H1 (cell line): ENCODE measurements around the gene VCP. TPM values are rescaled to one million over a fixed set of nuclear protein-coding genes. Genes with fewer than 3 reads are reported as not detected.

Source experiments
- CTCF ChIA-PET: fragments of 300-600 bp; sonication (Branson Sonifier 250); formaldehyde crosslinking; loops from one replicate; lab custom pipeline; 2021; ENCODE audit not compliant: partially characterized antibody; lab: Charles Lee
- POLR2A ChIA-PET: fragments of 300-600 bp; sonication (Branson Sonifier 250); formaldehyde crosslinking; loops from one replicate; lab custom pipeline; 2021; ENCODE audit warnings: inconsistent platforms; ENCODE audit not compliant: partially characterized antibody; lab: Charles Lee
- DNase-seq, 2 experiments: peaks; one replicate each; pipeline versions ENCODE4 v3.0.0 to v3.0.0-alpha.2; 2010 to 2022; ENCODE audit warnings: low spot score in 2 of 2, low read depth in 1 of 2, mixed read lengths in 1 of 2
- FAIRE-seq: peaks from 2 replicates; lab custom pipeline; 2011; peaks lifted over from hg19 to GRCh38; lab: Jason Lieb, UNC
- H2AFZ ChIP-seq: 2 replicates; pipeline ENCODE4 v1.8.1; 2012; ENCODE audit warnings: low read length, inconsistent platforms
- H2AK5ac ChIP-seq: 2 replicates; pipeline ENCODE4 v1.6.1; 2013; ENCODE audit warnings: low read depth, low read length
- H2BK120ac ChIP-seq: replicated peaks from 2 replicates; pipeline ENCODE3; 2013; ENCODE audit warnings: low read depth, low read length, inconsistent platforms
- H2BK12ac ChIP-seq: 2 replicates; pipeline ENCODE4 v1.6.1; 2013; ENCODE audit warnings: low read depth, low read length
- H2BK15ac ChIP-seq: 2 replicates; pipeline ENCODE4 v1.6.1; 2013; ENCODE audit warnings: low read length
- H2BK20ac ChIP-seq: 2 replicates; pipeline ENCODE4 v1.6.1; 2013; ENCODE audit warnings: low read length
- H2BK5ac ChIP-seq: 2 replicates; pipeline ENCODE4 v1.6.1; 2013; ENCODE audit warnings: low read depth, low read length
- H3K14ac ChIP-seq: 2 replicates; pipeline ENCODE4 v1.6.1; 2013; ENCODE audit warnings: inconsistent platforms; ENCODE audit not compliant: insufficient read length
- H3K18ac ChIP-seq: 2 replicates; pipeline ENCODE4 v1.6.1; 2013; ENCODE audit warnings: low read length; ENCODE audit errors: extremely low read depth
- H3K23ac ChIP-seq: 2 replicates; pipeline ENCODE4 v1.6.1; 2013; ENCODE audit warnings: inconsistent platforms; ENCODE audit not compliant: insufficient read length
- H3K23me2 ChIP-seq: 2 replicates; pipeline ENCODE4 v1.6.1; 2013; ENCODE audit warnings: low read depth, low read length
- H3K27ac ChIP-seq: 2 replicates; pipeline ENCODE4 v1.6.1; 2011; ENCODE audit warnings: low read depth, low read length, inconsistent platforms
- H3K27me3 ChIP-seq, 4 experiments: replicated peaks in 1 of 4; 1 replicate in 1 of 4; 2 replicates in 3 of 4; pipeline versions ENCODE4 v1.6.1 to v1.8.1; 2011 to 2013; ENCODE audit warnings: low read length in 3 of 4, mild to moderate bottlenecking in 3 of 4, inconsistent platforms in 2 of 4, mixed read lengths in 2 of 4, moderate library complexity in 1 of 4; ENCODE audit not compliant: control insufficient read depth in 3 of 4, insufficient read depth in 3 of 4; ENCODE audit errors: extremely low read depth in 1 of 4
- H3K36me3 ChIP-seq, 4 experiments: 2 replicates each; pipeline versions ENCODE4 v1.6.1 to v1.8.1; 2011 to 2013; ENCODE audit warnings: mild to moderate bottlenecking in 4 of 4, low read length in 3 of 4, moderate library complexity in 2 of 4, control low read depth in 1 of 4, inconsistent platforms in 1 of 4; ENCODE audit not compliant: insufficient read depth in 4 of 4, control insufficient read depth in 2 of 4
- H3K4ac ChIP-seq: replicated peaks from 2 replicates; pipeline ENCODE3; 2013; ENCODE audit warnings: low read length, low read depth, mixed read lengths, inconsistent platforms; ENCODE audit not compliant: insufficient read length
- H3K4me1 ChIP-seq, 4 experiments: replicated peaks in 1 of 4; 1 replicate in 1 of 4; 2 replicates in 3 of 4; pipeline versions ENCODE4 v1.6.1 to v1.8.1; 2011 to 2013; ENCODE audit warnings: low read length in 3 of 4, inconsistent platforms in 2 of 4, mixed read lengths in 1 of 4; ENCODE audit not compliant: insufficient read depth in 4 of 4, control insufficient read depth in 3 of 4
- H3K4me2 ChIP-seq, 2 experiments: 2 replicates each; pipeline versions ENCODE4 v1.6.1 to v1.8.1; 2011 to 2013; ENCODE audit warnings: low read depth in 2 of 2, low read length in 2 of 2, control low read depth in 1 of 2, inconsistent platforms in 1 of 2, mild to moderate bottlenecking in 1 of 2; ENCODE audit not compliant: insufficient read depth in 1 of 2
- H3K4me3 ChIP-seq, 4 experiments: fragments of 200-600, 300-600 bp in 1 of 4; sonication (generic), shearing (Covaris generic), sonication (Bioruptor Twin) in 1 of 4; 2 replicates each; pipeline versions ENCODE4 v1.5.1 to v1.8.1; 2011 to 2016; ENCODE audit warnings: low read length in 4 of 4, low read depth in 3 of 4, control low read depth in 2 of 4, inconsistent platforms in 2 of 4, mild to moderate bottlenecking in 2 of 4, mixed read lengths in 1 of 4, moderate library complexity in 1 of 4; ENCODE audit not compliant: insufficient read depth in 2 of 4; ENCODE audit errors: extremely low read depth in 1 of 4
- H3K56ac ChIP-seq: replicated peaks from 2 replicates; pipeline ENCODE3; 2013; ENCODE audit warnings: low read depth, mild to moderate bottlenecking, mixed read lengths, low read length, inconsistent platforms; ENCODE audit not compliant: insufficient read length
- H3K79me1 ChIP-seq: 2 replicates; pipeline ENCODE4 v1.6.1; 2013; ENCODE audit warnings: low read depth, low read length, control low read depth
- H3K79me2 ChIP-seq, 2 experiments: 2 replicates each; pipeline versions ENCODE4 v1.6.1 to v1.8.1; 2012 to 2013; ENCODE audit warnings: low read length in 2 of 2, mild to moderate bottlenecking in 2 of 2, inconsistent platforms in 1 of 2; ENCODE audit not compliant: insufficient read depth in 2 of 2, control insufficient read depth in 1 of 2
- H3K9ac ChIP-seq, 4 experiments: replicated peaks in 1 of 4; 1 replicate in 1 of 4; 2 replicates in 3 of 4; pipeline versions ENCODE4 v1.6.1 to v1.8.1; 2011 to 2013; ENCODE audit warnings: low read depth in 3 of 4, low read length in 3 of 4, control low read depth in 2 of 4, mild to moderate bottlenecking in 2 of 4, moderate library complexity in 2 of 4, inconsistent platforms in 1 of 4; ENCODE audit errors: extremely low read depth in 1 of 4
- H3K9me3 ChIP-seq, 2 experiments: 2 replicates each; pipeline versions ENCODE4 v1.6.1 to v1.8.1; 2012 to 2013; ENCODE audit warnings: mild to moderate bottlenecking in 2 of 2, moderate library complexity in 2 of 2, control low read depth in 1 of 2, inconsistent platforms in 1 of 2, low read depth in 1 of 2, low read length in 1 of 2, mixed read lengths in 1 of 2; ENCODE audit not compliant: insufficient read depth in 2 of 2
- H4K20me1 ChIP-seq, 2 experiments: replicated peaks in 1 of 2; 2 replicates each; pipeline versions ENCODE3 to v1.8.1; 2011 to 2013; ENCODE audit warnings: inconsistent platforms in 2 of 2, low read length in 2 of 2, mild to moderate bottlenecking in 1 of 2; ENCODE audit not compliant: insufficient read depth in 2 of 2, control insufficient read depth in 1 of 2
- H4K5ac ChIP-seq: 2 replicates; pipeline ENCODE4 v1.6.1; 2013; ENCODE audit warnings: low read length, low read depth, mixed read lengths, inconsistent platforms; ENCODE audit not compliant: insufficient read length
- H4K8ac ChIP-seq: 2 replicates; pipeline ENCODE4 v1.8.0; 2013; ENCODE audit warnings: mild to moderate bottlenecking, moderate library complexity, low read length, inconsistent platforms; ENCODE audit not compliant: insufficient read depth; ENCODE audit errors: extremely low read depth
- H4K91ac ChIP-seq: replicated peaks from 2 replicates; pipeline ENCODE3; 2013; ENCODE audit warnings: low read length, mixed read lengths, inconsistent platforms; ENCODE audit not compliant: insufficient read length
- BRCA1 ChIP-seq: IDR thresholded peaks from 2 replicates; pipeline ENCODE4 v1.6.1; 2012; ENCODE audit warnings: low read depth, low read length, improper control_type of control experiment
- CHD2 ChIP-seq: IDR thresholded peaks from 2 replicates; pipeline ENCODE4 v1.6.1; 2012; ENCODE audit warnings: low read length, improper control_type of control experiment
- NANOG ChIP-seq: IDR thresholded peaks from 2 replicates; pipeline ENCODE4 v1.6.1; 2011; ENCODE audit warnings: low read length, low read depth, mild to moderate bottlenecking, inconsistent platforms; ENCODE audit not compliant: insufficient read depth, poor library complexity, severe bottlenecking
- PHF8 ChIP-seq: fragments of 200-600 bp; sonication (generic); conservative IDR thresholded peaks from 2 replicates; pipeline ENCODE4 v1.7.1; 2012; ENCODE audit warnings: low read depth, mild to moderate bottlenecking, inconsistent platforms, low read length, moderate library complexity
- POLR2A ChIP-seq, 2 experiments: IDR thresholded peaks; 1 replicate in 1 of 2; 2 replicates in 1 of 2; pipeline ENCODE4 v1.6.1; 2011; ENCODE audit warnings: low read depth in 2 of 2, low read length in 2 of 2, mild to moderate bottlenecking in 2 of 2; ENCODE audit errors: control extremely low read depth in 1 of 2
- POLR2AphosphoS5 ChIP-seq: IDR thresholded peaks from 2 replicates; pipeline ENCODE4 v1.6.1; 2011; ENCODE audit warnings: low read depth, low read length
- SIN3A ChIP-seq, 2 experiments: IDR thresholded peaks in 1 of 2; conservative IDR thresholded peaks in 1 of 2; 2 replicates each; pipeline ENCODE4 v1.6.1; 2011 to 2012; ENCODE audit warnings: low read length in 2 of 2, improper control_type of control experiment in 1 of 2, low read depth in 1 of 2, mild to moderate bottlenecking in 1 of 2
- SP2 ChIP-seq: IDR thresholded peaks from 2 replicates; pipeline ENCODE4 v1.6.1; 2012; ENCODE audit warnings: mild to moderate bottlenecking, low read length, inconsistent platforms
- WGBS, 2 experiments: shearing (Covaris generic) in 1 of 2; methylation state at CpG; one replicate each; pipeline versions ENCODE4 v1.1.6 to v1.1.7; 2013 to 2015; ENCODE audit warnings: low lambda C conversion rate in 2 of 2, mixed read lengths in 2 of 2, inconsistent platforms in 1 of 2, low coverage in 1 of 2, missing lambda C conversion rate in 1 of 2; ENCODE audit not compliant: insufficient replicate concordance in 2 of 2, insufficient coverage in 1 of 2, insufficient read length in 1 of 2; ENCODE audit errors: extremely low coverage in 1 of 2, missing lambda C conversion rate in 1 of 2; 5-methylcytosine and 5-hydroxymethylcytosine counted together
- long read RNA-seq, 2 experiments: library from RNA in 1 of 2; library from capped mRNA in 1 of 2; stranded (forward); transcript quantifications; one replicate each; pipeline ENCODE4 v2.0.0, GENCODE V29; 2021; ENCODE audit warnings: inconsistent platforms in 1 of 2
- polyA minus RNA-seq, 3 experiments: library from RNA; depleted of rRNA, polyadenylated mRNA; stranded (reverse); fragments of >200 nt; gene quantifications; 1 replicate in 2 of 3; 2 replicates in 1 of 3; pipeline ENCODE4 v1.2.3, GENCODE V29; 2011
- polyA plus RNA-seq, 7 experiments: library from polyadenylated mRNA; depleted of rRNA in 3 of 7; stranded (reverse) in 5 of 7; unstranded in 2 of 7; fragments of >200 nt in 5 of 7; fragments of 200-250 nt in 2 of 7; gene quantifications; 1 replicate in 5 of 7; 2 replicates in 1 of 7; 4 replicates in 1 of 7; pipeline versions ENCODE4 v1.2.1 to v1.2.3, GENCODE V29; 2011 to 2013; ENCODE audit warnings: missing spikeins in 2 of 7, mixed read lengths in 2 of 7
- total RNA-seq: library from RNA; stranded (reverse); fragmentation: NEBNext Ultra II Directional; extraction: Animal tissue kit (Norgen Biotek cat#: 25700); gene quantifications from 2 replicates; pipeline ENCODE4 v1.2.1, GENCODE V29; 2021

The VCP gene
- total RNA-seq (375 and 379 TPM in 2 replicates), polyA plus RNA-seq (2011; rRNA removed) (159 and 173 TPM in 2 replicates), polyA minus RNA-seq (2011; rRNA and poly(A)+ RNA removed) (646 and 651 TPM in 2 replicates)
- 261 TPM for polyA plus RNA-seq (2011; cell fraction: cytosol; rRNA removed)
- polyA plus RNA-seq (2011; cell fraction: nucleus; rRNA removed), result 391 TPM
- 349 to 413 TPM (median 400 TPM) in 4 replicates for polyA plus RNA-seq (2012, experiment 1 of 2)
- 128 TPM for polyA plus RNA-seq (2012, experiment 2 of 2)
- 137 TPM for polyA plus RNA-seq (2013, experiment 1 of 2)
- polyA plus RNA-seq (2013, experiment 2 of 2), result 123 TPM
- polyA minus RNA-seq (2011; cell fraction: cytosol; rRNA and poly(A)+ RNA removed), result 279 TPM
- polyA minus RNA-seq (2011; cell fraction: nucleus; rRNA and poly(A)+ RNA removed), result 263 TPM
- long read RNA-seq, experiment 1, transcript VCP-204 (2 exons, 508 nt), result major isoform, 75 of 282 reads
- long read RNA-seq, experiment 1, partial matches to known transcripts, result 93 of 282 reads
- long read RNA-seq, experiment 1, other reads (novel, unspliced or antisense), result 114 of 282 reads
- long read RNA-seq, experiment 2, partial matches to known transcripts, result 7 of 54 reads
- long read RNA-seq, experiment 2, other reads (novel, unspliced or antisense), result 47 of 54 reads

DNA sequence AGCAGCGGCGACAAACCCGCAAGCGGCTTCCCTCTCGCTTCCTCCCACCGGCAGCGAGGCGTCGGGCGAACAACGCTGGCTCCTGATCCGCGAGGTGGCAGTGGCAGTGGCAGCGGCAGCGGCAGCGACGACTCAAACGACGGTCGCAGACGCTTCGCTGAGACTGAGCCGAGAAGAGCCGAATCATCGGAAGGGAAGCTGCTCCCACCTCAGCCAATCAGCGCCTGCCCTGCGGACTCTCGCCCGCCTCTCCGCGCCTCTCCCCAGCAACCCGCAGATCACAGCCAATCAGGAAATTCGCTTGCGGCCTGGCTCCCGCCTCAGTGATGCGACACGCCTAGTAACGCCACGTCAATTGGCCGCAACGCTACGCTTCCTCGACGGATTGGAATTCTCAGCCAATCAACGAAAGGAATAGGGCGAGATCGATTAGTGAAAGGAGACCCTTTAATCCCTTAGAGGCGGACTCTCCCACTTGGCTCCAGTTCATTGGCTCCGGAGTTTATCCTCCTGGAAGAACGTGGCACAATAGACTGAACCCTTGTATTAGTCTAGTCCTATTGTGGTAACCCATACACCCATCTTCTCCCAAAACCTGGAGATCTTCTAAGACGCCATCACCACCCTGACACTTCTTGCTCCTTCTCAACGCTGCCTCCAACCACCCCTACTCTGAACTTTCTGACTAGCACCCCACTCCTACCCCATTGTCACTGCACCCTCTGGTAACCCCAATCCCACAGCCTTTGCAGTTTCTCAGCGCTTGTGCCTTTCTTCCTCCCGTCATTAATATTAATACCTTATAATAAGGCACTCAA, at the start of gene VCP:
VCP (minus strand) TSS at position 165 of the 818 bp plus-strand sequence. CDS start 272 bp downstream, outside the sequence.
- Histone ChIP-seq H3K27me3 (no peaks in the 10 kb centered on the region), H2BK5ac (peak within 1 kb of the TSS; percentile 87), H3K4me3 (peak within 1 kb of the TSS; percentile 75 to 94 (median 87)), H4K20me1 (peaks cover 12 to 26% of the 10 kb centered on the region in 2 experiments), H3K56ac (peak within 1 kb of the TSS; percentile 78), H4K8ac (peak within 1 kb of the TSS; percentile 98), H3K23me2 (peaks cover 3% of the 10 kb centered on the region; the same call in 1 of the 2 replicates), H3K79me1 (peaks cover 7% of the 10 kb centered on the region), H2AFZ (peak within 1 kb of the TSS; percentile 73; the same call in 1 of the 2 replicates), H2BK120ac (no peak within 1 kb of the TSS), H2BK20ac (no peak within 1 kb of the TSS), H4K5ac (peak within 1 kb of the TSS; percentile 87), H3K18ac (peak within 1 kb of the TSS; percentile 62; the same call in 1 of the 2 replicates), H2BK12ac (peak within 1 kb of the TSS; percentile 50; the same call in 1 of the 2 replicates), H3K4me2 (peak within 1 kb of the TSS; percentile 85 to 86), H3K79me2 (peaks cover 35 to 50% of the 10 kb centered on the region in 2 experiments), H3K4me1 (peaks cover 4 to 12% (median 7%) of the 10 kb centered on the region in 4 experiments), H3K14ac (no peak within 1 kb of the TSS), H3K4ac (peak within 1 kb of the TSS; percentile 92), H2BK15ac (peak within 1 kb of the TSS; percentile 48), H3K9me3 (no peaks in the 10 kb centered on the region), H2AK5ac (peak within 1 kb of the TSS; percentile 95), H3K36me3 (peaks cover 20 to 48% (median 41%) of the 10 kb centered on the region in 4 experiments), H4K91ac (peak within 1 kb of the TSS; percentile 19), H3K23ac (no peak within 1 kb of the TSS), H3K27ac (peak within 1 kb of the TSS; percentile 93), H3K9ac (peak within 1 kb of the TSS; percentile 90 to 99 (median 93))
- CTCF ChIA-PET, result interaction anchor here (0.8 to 4.4 kb wide), 6 partner anchors 18 to 173 kb away, joined by 3 to 15 read pairs (median 4); partner anchors contain the start of gene PIGO
- FAIRE-seq, result peak; percentile 99
- 4% methylated on average over 54 of the region's 54 CpGs; no CpG with 5 or more reads in 1 of the 2 experiments for WGBS, 2 experiments
- peak; percentile 95 to 100 for DNase-seq
- POLR2A ChIA-PET, result interaction anchor here (0.6 to 17.6 kb wide), 25 partner anchors 8 to 660 kb away, joined by 3 to 440 read pairs (median 7); partner anchors contain the start of genes ATOSB, CCDC107, CREB3 and DNAJB5
- TF ChIP-seq SP2 (peak; percentile 76), NANOG (peak; percentile 50), POLR2AphosphoS5 (peak; percentile 94; the same call in 1 of the 2 replicates), POLR2A (IDR thresholded peaks at IDR 0.05; ENCODE audit: control extremely low read depth in 1 of 2, low read depth in 2 of 2, low read length in 2 of 2) (peak; percentile 94 to 98), PHF8 (peak; percentile 8; the same call in 1 of the 2 replicates), BRCA1 (no peak), SIN3A (conservative IDR thresholded peaks at IDR 0.05 in 1 of 2, IDR thresholded peaks at IDR 0.05 in 1 of 2; ENCODE audit: low read depth in 1 of 2, low read length in 2 of 2) (no peak; a peak in 1 of 4 replicates), CHD2 (peak; percentile 85)
